Right lobe of liver (tissue), 4 donors: Measurements from ENCODE around the gene SERTAD3.

Experiments used
- CTCF ChIP-seq, 4 donors: fragments of 200-600 bp in 3 of 4; fragments of 450-650 bp in 1 of 4; IDR thresholded peaks; one replicate each; pipeline versions ENCODE4 v1.5.1 to v1.8.0; 2016 to 2022; ENCODE audit warnings: antibody characterized with exemption in 4 of 4, mild to moderate bottlenecking in 2 of 4
- POLR2A ChIP-seq: fragments of 450-650 bp; IDR thresholded peaks from one replicate; pipeline ENCODE4 v1.6.1; 2017; ENCODE audit warnings: antibody characterized with exemption, mild to moderate bottlenecking
- donor health status: DM: no; HTN: no; CAD: no.
- donor health status: DM: no; HTN: no; CAD: no.
- donor health status: DM: no; HTN: yes; CAD: no.

GRCh38 chr19:40413291-40413845 lies 30.8 kb downstream of the SERTAD3 start, which contains the start of gene PRX:
- TF ChIP-seq CTCF (IDR thresholded peaks at IDR 0.05) (no peak), POLR2A (no peak)
